Left kidney (tissue), 2 donors: ENCODE results near the gene ATP1A3. TPM values are rescaled to one million over a fixed set of nuclear protein-coding genes. Genes with fewer than 3 reads are reported as not detected.

Experiments used
- DNase-seq: peaks from one replicate; pipeline ENCODE4 v3.0.0-alpha.2; 2013
- polyA plus RNA-seq: library from polyadenylated mRNA; unstranded; fragments of 120-200 nt; gene quantifications from one replicate; pipeline ENCODE4 v1.2.1, GENCODE V29; 2013; ENCODE audit not compliant: insufficient read length

Gene ATP1A3
- polyA plus RNA-seq, 1 donor, result 0.65 TPM

- DNase-seq, result no peak
Measured at GRCh38 chr19:41928754-41929535, 65.1 kb downstream of the ATP1A3 start.

GRCh38 chr19:41928221-41928683 is 65.8 kb downstream of the ATP1A3 start, which contains the start of gene ERFL:
ERFL (minus strand) TSS chr19:41928449; CDS start chr19:41912919, 15,530 bp downstream.
- DNase-seq, result no peak

GRCh38 chr19:41927497-41928192 is 66.4 kb downstream of the ATP1A3 start:
- DNase-seq, result no peak

DNA sequence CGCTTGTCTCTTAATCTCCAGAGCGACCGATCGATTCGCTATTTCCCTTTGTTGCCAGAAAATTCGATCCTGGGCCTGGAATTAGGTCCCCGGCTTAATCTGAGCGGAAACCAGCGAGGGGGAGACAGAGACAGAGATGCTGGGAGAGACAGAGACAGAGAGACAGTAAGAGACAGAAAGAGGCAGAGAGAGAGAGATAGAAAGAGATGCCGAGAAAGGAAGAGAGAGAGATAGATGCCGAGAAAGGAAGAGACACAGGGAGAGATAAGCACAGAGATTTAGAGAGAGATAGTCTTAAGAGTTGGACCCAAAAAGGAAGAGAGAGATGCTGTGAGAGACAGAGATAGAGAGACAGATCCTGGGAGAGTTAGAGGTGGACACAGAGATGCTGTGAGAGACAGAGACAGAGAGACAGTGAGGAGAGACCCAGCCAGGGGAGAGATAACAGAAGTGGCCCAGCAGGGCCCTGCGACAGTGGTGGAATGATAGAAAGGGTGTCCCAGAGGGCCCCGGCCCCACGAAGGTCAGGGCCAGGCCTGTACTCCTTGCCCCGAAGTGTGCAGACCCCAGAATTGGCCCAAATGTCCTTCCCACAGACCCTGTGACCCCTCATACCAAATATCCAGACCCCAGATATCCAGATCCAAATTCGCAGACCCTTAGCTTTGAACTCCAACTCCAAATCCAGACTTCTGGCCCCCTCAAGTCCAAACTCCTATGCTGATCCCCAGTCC is 67.1 kb downstream of the ATP1A3 start:
- DNase-seq, result no peak

GRCh38 chr19:41926028-41926762 is 67.8 kb downstream of the ATP1A3 start:
- DNase-seq, result no peak

DNA sequence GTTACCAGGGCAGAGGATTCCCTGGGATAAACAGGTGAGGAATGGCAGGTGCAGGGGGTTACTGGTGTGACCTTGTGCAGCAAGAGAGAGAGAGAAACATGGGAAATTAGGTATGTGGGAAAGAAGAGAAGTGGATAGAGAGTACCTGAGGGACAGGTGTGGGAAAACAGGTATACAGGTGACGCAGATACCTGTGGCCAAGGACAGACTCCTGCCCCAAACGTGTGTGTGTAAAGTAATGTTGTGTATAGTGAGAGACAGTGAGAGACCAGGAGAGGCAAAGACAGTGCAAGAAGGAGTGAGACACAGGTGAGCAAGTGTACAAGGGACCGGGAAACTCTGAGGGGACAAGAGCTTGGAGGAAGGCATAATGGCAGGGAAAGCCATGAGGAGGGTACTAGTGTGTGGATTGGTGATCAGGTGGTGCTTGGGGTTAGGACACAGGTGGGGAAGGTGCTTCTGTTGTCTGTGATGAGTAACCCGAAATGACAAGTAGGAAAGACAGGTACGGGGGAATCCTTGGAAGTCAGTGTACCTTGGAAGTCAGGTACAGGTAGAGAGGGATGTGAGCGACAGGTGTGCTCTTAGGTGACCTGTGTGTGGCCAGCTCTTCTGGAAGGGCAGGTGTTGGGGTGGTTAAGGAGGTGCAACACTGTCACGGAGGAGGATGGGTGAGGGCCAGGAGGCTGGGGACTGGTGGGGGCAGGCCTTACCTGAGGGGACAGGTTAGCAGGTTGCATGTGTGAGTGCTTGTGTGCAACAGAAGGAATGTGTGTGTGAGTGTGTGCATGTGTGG is 68.6 kb downstream of the ATP1A3 start:
- no peak for DNase-seq

DNA sequence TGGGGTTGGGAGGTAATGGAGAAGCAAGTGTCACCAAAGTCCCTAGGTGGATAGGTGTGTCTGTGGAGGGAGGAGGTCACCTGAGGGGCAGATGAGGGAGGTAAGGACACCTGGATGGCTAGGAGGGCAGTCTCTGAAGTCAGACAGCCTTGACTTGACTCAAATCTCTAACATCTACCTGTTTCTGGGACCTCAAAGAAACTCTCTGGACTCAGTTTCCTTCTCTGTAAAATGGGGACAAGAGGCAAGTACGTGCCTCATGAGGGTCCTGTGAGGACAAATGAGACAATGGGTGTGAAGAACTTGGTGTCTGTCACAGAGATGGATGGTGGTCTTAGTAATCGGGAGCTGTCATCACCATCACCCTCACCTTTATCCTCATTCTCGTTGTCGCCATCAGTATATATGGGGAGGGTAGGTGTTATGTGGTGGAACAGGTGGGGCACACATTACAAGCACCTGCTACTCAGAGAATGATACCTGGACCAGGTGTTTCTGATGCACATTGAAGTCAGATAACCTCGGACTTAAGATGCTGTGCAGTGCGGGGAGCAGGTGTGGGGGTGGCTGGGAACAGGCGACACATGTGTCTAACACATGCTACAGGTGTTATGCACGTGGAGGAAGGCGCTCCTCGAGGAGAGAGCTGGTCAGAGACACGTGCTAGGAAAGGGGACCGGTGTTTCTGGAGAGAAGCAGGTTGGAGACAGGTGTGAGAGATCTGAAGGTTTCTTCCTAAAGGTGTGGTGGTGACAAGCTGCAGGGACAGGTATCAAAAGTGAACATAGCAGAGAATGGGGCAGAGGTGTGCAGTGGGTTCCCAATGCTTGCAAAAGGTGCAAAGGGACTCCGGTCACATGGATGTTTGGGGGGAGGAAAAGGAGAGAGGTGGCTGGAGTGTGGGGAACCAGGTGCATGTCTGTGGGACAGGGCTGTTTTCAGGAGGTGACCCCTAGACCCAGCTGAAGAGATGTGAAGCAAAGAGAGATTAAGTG is 69.6 kb downstream of the ATP1A3 start:
- no peak for DNase-seq

GRCh38 chr19:41923045-41923788 is 70.8 kb downstream of the ATP1A3 start:
- DNase-seq, result no peak

DNA sequence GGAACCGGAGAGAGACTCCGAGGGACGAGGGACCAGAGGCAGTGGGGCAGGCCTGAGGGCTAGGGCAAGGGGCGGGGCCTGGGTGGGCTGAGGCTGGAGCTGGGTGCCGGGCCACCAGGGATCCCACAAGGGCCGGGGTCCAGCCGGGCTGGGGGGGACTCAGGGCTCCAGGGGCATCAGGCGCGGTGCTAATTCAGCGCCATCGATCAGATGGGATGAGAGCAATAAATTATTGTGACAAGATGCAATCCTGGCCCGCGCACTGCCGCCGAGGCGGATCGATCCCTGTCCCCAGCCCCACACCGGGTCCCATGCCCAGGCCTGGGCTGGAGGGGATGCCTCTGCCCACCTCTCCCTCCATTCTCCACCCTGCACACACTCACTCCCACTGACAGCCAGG is 71.4 kb downstream of the ATP1A3 start:
- DNase-seq, result no peak

DNA sequence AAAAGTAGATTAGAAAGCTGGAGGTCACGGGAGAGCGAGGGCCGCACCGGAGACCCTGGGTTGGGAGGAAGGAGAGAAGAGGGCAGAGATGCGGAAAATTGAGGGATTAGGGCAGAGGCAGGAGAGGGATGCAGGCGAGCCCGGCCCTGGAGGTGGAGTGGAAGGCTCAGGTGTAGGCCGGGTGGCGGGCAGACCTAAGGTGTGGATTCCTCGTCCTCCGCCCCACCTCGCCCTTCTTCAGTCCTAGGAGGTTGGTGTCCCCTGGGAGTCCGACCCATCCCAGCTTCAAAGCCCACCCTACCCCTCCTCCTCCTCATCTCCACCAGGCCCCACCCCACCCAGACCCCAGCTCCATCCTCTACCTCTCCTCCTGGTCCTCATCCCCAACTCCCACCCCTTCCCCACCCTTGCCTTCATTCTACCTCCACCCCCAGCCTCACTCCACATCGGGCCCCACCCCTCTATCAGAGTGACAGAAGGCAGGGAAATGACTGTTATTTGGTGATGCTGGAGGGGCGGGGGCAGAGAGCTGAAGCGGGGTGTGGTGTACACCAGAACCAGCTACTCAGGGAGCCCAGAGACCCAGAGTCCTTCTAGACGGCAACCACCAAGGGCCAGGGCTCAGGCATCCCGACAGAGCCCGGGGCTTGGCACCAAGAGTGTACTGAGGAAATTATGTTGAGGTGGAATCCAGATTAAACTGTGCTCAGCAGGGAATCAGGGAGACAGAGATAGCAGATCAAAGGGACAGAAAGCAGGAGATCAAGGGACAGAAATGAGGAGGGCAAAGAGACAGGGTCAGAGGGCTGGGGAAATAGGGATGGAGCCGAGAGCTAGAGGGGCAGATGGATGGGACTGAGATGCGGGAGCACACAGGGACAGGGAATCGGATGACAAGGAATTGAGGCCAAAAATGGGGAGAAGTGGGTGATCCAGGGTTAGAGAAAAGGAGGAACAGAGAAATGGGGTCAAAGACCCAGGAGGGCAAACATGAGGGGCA is 72.2 kb downstream of the ATP1A3 start:
- DNase-seq, result no peak

DNA sequence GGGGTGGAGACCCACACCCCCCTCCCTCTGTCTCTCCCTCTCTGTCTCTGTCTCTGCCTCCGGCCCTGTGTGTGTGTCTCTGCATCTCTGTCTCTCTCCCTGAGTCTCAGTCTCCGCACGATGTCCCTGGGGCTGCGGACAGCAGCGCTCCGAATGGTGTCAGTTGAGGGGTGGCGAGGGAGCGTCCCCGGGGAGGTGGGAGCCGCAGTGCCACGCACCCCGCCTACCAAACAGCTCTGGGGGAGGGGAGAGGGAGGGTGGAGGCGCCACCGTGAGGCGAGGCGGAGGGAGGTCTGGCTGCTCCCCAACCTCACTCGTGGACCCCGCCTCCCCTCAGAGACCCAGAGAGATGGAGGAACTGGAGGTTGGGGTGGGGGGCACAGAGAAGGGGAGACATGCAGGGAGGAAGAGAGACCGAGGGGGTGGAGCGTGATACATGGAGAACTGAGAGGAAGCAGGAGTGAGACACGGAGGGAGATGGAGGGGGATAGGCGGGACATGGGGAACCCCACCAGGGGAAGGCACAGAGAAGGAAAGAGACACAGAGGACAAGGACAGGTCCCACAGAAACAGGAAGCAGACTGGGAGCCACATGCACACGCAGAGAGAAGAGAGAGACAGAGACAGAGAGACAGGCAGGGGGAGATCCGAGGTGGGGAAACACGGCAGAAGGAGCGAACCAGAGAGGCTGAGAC is 73.0 kb downstream of the ATP1A3 start:
- no peak for DNase-seq

GRCh38 chr19:41919948-41920712 is 73.9 kb downstream of the ATP1A3 start:
- DNase-seq, result no peak

- DNase-seq, result no peak
Measured at GRCh38 chr19:41918653-41919244, 75.3 kb downstream of the ATP1A3 start.

DNA sequence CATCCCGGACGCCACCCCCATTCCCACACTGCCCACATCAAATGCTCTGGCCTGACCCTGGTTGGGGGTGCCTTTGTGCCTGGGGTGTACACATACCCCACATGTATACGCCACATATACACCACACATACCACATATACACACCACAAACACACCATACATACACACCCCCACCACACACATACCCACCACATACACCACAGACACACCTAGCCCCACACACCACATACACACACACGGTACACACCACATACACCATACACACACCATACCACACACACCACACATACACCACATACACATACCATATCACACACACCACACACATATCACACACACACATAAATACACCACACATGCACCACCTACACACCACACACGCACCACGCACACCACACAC is 75.9 kb downstream of the ATP1A3 start:
- no peak for DNase-seq

DNA sequence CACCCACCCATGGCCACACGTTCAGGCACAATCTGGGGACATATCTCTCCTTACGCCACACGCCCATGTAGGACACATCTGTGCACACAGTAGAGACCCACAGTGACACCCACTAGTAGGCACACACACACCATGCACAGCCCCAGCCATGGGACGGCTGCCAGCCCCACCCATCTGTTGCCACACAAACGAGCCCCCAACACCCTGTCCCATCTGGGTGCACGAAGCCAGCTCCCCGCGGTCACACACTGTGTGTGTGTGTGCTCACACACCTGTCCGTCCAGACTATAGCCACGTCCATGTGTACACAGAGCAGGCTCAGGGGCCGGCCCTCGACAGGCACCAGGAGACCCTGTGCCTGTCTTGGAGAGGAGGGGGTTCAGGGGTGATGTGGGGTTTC is 76.4 kb downstream of the ATP1A3 start:
- no peak for DNase-seq
